ENCODE measurements around the gene NCAM1.

The NCAM1 gene

GRCh38 chr11:113262594-113262993 lies 301.4 kb downstream of the NCAM1 start:
- TF ChIP-seq CTCF (IDR thresholded peaks at IDR 0.05; ENCODE audit: insufficient read depth, low read length), result no peak
- no peak for DNase-seq (ENCODE audit: low read depth in 1 of 2, low spot score in 1 of 2)
- peaks cover 3% of the 10 kb centered on the region for H3K27me3 ChIP-seq (ENCODE audit: insufficient read depth, poor library complexity, severe bottlenecking)
- H3K4me3 ChIP-seq (replicated peaks; ENCODE audit: insufficient read depth, low read length), result no peak overlapping the region
- no peak overlapping the region for H3K27ac ChIP-seq (replicated peaks)

GRCh38 chr11:113263458-113264259 lies 302.4 kb downstream of the NCAM1 start:
- DNase-seq (ENCODE audit: low read depth in 1 of 2, low spot score in 1 of 2), result no peak
- Histone ChIP-seq H3K4me3 (replicated peaks; ENCODE audit: insufficient read depth, low read length) (no peak overlapping the region), H3K27me3 (ENCODE audit: insufficient read depth, poor library complexity, severe bottlenecking) (peaks cover 3% of the 10 kb centered on the region), H3K27ac (replicated peaks) (no peak overlapping the region)
- TF ChIP-seq SPI1 (IDR thresholded peaks at IDR 0.05; ENCODE audit: borderline replicate concordance, low read depth) (no peak), POLR2AphosphoS5 (IDR thresholded peaks at IDR 0.05; ENCODE audit: low read depth) (no peak), CTCF (IDR thresholded peaks at IDR 0.05; ENCODE audit: insufficient read depth, low read length) (no peak), GABPA (IDR thresholded peaks at IDR 0.05; ENCODE audit: low read depth) (no peak), REST (IDR thresholded peaks at IDR 0.05; ENCODE audit: insufficient replicate concordance, low read depth) (no peak)

- H3K27ac ChIP-seq (replicated peaks), result no peak overlapping the region
- H3K4me3 ChIP-seq (replicated peaks; ENCODE audit: insufficient read depth, low read length), result no peak overlapping the region
- TF ChIP-seq REST (IDR thresholded peaks at IDR 0.05; ENCODE audit: insufficient replicate concordance, low read depth) (no peak), GABPA (IDR thresholded peaks at IDR 0.05; ENCODE audit: low read depth) (no peak), POLR2AphosphoS5 (IDR thresholded peaks at IDR 0.05; ENCODE audit: low read depth) (no peak), CTCF (IDR thresholded peaks at IDR 0.05; ENCODE audit: insufficient read depth, low read length) (no peak), SPI1 (IDR thresholded peaks at IDR 0.05; ENCODE audit: borderline replicate concordance, low read depth) (no peak)
- DNase-seq (ENCODE audit: low read depth in 1 of 2, low spot score in 1 of 2), result no peak
- H3K27me3 ChIP-seq (ENCODE audit: insufficient read depth, poor library complexity, severe bottlenecking), result peaks cover 3% of the 10 kb centered on the region
These were observed 304.1 kb downstream of the NCAM1 start for GRCh38 chr11:113265362-113265761.

GRCh38 chr11:113267493-113267892 lies 306.3 kb downstream of the NCAM1 start:
- no peak for DNase-seq (ENCODE audit: low read depth in 1 of 2, low spot score in 1 of 2)
- no peak overlapping the region for H3K27ac ChIP-seq (replicated peaks)
- H3K27me3 ChIP-seq (ENCODE audit: insufficient read depth, poor library complexity, severe bottlenecking), result peaks cover 3% of the 10 kb centered on the region
- H3K4me3 ChIP-seq (replicated peaks; ENCODE audit: insufficient read depth, low read length), result no peak overlapping the region
- TF ChIP-seq REST (IDR thresholded peaks at IDR 0.05; ENCODE audit: insufficient replicate concordance, low read depth) (no peak), GABPA (IDR thresholded peaks at IDR 0.05; ENCODE audit: low read depth) (no peak), CTCF (IDR thresholded peaks at IDR 0.05; ENCODE audit: insufficient read depth, low read length) (no peak), POLR2AphosphoS5 (IDR thresholded peaks at IDR 0.05; ENCODE audit: low read depth) (no peak), SPI1 (IDR thresholded peaks at IDR 0.05; ENCODE audit: borderline replicate concordance, low read depth) (no peak)

Measured in HL-60 (cell line).